ENCODE data around the gene IGSF6.

DNA sequence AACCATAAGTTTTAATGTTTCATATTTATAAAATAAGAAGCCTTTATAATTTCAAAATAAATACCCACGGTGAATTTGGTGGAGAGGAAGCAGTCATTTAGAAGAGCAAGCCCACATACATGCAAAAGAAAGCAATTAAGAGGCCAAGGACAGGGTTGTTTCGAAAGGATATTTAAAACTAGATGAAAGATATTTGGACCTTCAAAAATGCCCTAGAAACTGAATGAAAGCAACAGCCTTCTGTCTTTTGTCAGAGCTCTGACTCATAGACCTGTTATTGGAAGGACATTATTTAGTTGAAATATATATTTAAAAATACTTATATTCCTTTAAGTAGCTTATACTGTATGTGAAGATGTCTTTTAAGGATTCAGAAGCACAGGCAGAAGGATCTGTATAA is 61.6 kb downstream of the IGSF6 start:
- TF ChIP-seq CTCF (IDR thresholded peaks at IDR 0.05; ENCODE audit: poor library complexity, severe bottlenecking) (no peak), REST (IDR thresholded peaks at IDR 0.05; ENCODE audit: borderline replicate concordance) (no peak), EZH2 (IDR thresholded peaks at IDR 0.05; ENCODE audit: borderline replicate concordance, insufficient read depth, low read length, poor library complexity, severe bottlenecking) (no peak), POLR2AphosphoS5 (IDR thresholded peaks at IDR 0.05) (no peak), EP300 (conservative IDR thresholded peaks at IDR 0.05; ENCODE audit: poor library complexity, severe bottlenecking) (no peak)

Data from neural cell (in vitro differentiated cells).